GM12864 (cell line): ENCODE data around the gene KIAA0930.

Experiments
- DNase-seq: peaks from one replicate; pipeline ENCODE4 v3.0.0-alpha.2; 2011; ENCODE audit warnings: low read depth
- H3K4me3 ChIP-seq: 2 replicates; pipeline ENCODE4 v1.5.1; 2011; ENCODE audit warnings: mild to moderate bottlenecking, low read depth, low read length, control low read depth
- TF ChIP-seq, protein P1 (sequence below): IDR thresholded peaks from 2 replicates; pipeline ENCODE4 v1.5.1; 2011; ENCODE audit warnings: low read depth, mild to moderate bottlenecking, moderate library complexity, low read length, control low read depth, inconsistent platforms; ENCODE audit errors: missing control alignments

Gene KIAA0930

DNA sequence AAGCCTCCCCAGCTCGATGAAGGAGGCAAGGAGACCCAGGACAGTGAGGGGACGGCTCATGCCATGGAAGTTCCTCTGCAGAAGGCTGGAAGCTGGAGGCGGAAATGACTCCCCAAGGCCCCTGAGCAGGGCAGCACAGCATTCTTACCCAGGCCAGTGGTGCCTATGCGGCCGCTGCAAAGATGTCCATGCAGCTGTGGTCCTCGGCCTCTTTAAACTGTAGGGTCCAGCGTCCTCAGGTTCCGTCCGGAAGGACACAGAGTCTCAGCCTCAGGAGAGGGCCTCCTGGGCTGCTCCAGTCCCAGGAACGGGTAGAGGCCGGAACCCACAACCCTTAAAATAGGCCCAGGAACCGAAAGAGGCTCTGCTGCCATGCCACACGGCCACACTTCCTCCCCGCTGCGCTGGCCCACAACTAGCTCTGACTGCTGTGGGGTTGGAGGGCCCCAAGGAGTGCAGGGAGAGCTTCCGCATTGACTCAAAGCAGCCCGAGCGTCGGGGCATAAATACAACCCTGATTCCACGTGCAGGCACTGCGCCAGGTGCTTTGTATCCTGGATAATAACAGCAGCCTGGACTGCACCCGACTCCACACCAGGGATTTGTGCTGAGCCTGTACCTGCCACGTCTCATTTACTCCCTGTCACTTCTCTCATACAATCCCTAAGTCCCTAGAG lies 5.5 kb downstream of the KIAA0930 start:
- TF ChIP-seq, protein P1, sequence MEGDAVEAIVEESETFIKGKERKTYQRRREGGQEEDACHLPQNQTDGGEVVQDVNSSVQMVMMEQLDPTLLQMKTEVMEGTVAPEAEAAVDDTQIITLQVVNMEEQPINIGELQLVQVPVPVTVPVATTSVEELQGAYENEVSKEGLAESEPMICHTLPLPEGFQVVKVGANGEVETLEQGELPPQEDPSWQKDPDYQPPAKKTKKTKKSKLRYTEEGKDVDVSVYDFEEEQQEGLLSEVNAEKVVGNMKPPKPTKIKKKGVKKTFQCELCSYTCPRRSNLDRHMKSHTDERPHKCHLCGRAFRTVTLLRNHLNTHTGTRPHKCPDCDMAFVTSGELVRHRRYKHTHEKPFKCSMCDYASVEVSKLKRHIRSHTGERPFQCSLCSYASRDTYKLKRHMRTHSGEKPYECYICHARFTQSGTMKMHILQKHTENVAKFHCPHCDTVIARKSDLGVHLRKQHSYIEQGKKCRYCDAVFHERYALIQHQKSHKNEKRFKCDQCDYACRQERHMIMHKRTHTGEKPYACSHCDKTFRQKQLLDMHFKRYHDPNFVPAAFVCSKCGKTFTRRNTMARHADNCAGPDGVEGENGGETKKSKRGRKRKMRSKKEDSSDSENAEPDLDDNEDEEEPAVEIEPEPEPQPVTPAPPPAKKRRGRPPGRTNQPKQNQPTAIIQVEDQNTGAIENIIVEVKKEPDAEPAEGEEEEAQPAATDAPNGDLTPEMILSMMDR = no peak
- DNase-seq = peak; percentile 73
- H3K4me3 ChIP-seq = peak overlapping the region; percentile 45

DNA sequence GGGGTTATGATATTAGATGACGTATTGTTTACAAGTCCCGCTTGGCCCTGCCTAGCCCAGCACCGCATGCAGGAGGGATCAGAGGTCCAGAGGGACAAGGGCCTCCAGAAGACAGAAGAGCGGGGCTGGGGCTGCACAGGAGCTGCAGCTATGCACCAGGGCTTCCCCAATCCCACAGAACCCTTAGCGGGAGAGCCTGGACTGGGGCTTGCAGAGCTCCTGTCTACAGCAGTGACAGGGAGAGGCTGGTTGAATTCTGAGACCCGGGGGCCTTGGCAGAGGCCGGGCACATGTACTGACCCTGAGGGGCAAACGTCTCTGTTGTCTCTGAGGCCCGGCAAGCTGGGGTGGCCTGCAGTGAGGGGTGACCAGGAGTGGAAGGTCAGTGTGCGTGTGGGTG lies 6.9 kb downstream of the KIAA0930 start:
- H3K4me3 ChIP-seq = no peak overlapping the region
- TF ChIP-seq, protein P1 = no peak
- DNase-seq = no peak

DNA sequence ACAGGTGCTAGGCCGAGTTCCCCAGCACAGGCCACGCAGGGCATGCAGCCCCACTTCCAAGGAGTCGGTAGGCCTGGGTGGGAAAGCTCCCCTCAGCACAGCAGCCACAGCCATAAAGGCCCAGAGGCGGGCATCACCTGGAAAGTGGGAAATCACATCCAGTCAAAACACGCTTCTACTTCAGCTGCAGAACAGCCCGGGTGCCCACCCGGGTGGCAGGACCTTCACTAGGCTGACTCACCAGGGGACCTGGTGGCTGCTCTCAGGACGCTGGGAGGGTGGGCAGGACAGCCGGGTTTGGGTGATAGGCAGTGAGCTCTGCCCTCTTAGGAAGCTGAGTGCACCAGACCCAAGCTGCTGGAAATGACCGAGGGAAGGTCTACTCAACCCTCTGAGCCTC lies 7.3 kb downstream of the KIAA0930 start:
- DNase-seq = no peak
- no peak overlapping the region for H3K4me3 ChIP-seq
- TF ChIP-seq, protein P1 = no peak

DNA sequence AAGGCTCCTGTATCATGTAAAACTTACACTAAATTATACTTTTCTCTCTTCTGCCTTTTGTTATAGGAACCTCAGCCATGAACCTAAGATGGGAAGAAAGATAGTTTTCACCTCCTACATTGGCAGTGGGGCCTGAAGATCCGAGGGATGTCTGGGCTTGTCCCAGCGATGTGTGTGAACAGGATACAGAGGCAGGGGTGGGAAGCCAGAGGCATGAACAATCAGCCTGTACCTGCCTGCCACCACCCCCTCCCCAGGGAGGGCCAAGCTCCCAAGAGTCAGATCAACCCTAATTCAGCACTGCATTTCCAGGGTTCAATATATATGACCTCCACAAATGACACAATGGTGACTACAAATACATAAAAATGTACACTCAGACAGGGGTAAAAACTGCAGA lies 9.4 kb downstream of the KIAA0930 start:
- TF ChIP-seq, protein P1 = no peak
- H3K4me3 ChIP-seq = no peak overlapping the region
- no peak for DNase-seq

DNA sequence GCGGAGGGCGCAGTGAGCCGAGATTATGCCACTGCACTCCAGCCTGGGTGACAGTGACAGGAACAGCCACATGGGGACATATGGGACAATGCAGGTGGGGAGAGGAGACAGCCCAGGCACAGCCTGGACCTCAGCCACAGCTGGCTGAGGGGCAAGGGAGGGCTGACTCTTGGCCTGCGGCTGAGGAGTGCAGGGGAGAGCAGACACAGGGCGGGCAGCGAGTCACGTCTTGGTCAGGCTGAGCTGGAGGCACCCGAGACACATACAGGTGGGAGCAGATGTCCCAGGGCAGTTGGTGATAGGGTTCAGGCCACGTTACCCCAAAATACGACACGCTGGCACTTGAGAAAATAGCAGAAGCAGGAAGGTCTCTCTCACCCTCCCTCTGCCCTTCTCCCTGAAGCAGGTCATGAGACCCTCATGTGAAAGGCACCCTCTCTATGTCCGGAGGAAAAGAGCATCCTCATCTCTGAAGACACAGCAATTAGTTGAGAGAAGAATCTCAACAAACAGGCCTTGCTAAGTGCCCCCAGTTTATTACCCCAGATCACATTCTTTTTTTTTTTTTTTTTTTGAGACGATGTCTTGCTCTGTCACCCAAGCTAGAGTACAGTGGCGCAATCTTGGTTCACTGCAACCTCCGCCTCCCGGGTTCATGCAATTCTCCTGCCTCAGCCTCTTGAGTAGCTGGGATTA lies 10.5 kb downstream of the KIAA0930 start:
- no peak for DNase-seq
- no peak overlapping the region for H3K4me3 ChIP-seq
- TF ChIP-seq, protein P1 = no peak

DNA sequence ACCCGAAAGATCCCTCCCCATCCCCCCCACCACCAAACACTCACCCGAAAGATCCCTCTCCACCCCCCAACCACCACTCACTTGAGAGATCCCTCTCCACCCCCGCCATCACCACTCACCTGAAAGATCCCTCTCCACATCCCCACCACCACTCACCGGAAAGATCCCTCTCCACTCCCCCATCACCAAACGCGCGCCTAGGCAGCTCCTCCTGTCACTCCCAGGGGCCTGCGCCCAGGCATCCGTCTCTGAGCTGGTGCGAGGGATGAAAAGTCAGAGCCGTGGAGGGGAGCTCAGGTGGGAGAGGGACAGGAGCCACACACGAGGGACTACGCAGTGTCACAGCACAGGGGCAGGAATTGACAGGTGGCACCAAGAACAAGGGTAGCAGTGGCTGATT lies 11.5 kb downstream of the KIAA0930 start:
- no peak for DNase-seq

More for the DNA sequence above, 11.5 kb downstream of the KIAA0930 start:
- no peak overlapping the region for H3K4me3 ChIP-seq
- TF ChIP-seq, protein P1 = no peak
